ENCODE measurements around the gene PIAS1. TPM values are rescaled to one million over a fixed set of nuclear protein-coding genes. Genes with fewer than 3 reads are reported as not detected.

Gene PIAS1
- total RNA-seq, 1 experiment from 2014 or later: 32.9 TPM

DNA sequence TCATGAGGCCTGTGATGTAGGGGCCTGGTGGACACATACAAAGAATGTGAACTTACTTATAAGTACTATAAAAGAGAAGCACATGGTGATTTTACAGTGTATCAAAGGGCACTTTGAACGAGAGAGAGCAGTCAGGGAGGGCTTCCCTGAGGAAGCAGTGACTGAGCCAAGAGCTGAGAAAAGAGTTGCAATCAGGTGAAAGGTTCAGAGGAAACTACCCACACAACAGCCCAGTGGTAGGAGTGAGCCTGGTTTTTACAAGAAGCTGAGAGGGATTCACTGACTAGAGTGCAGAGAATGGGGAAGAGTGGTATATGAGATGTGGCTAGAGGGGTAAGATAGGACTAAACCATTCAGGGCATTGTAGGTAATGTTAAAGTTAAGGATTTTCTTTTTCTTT lies 93.9 kb downstream of the PIAS1 start:
- ChIA-PET POLR2A (interaction anchor here (0.7 kb wide), 1 partner anchor 401 kb away, joined by 3 read pairs; no protein-coding TSS in a partner anchor), CTCF (no interaction called here)
- Mint-ChIP-seq H3K27ac (ENCODE audit: low read depth, unreplicated experiment) (no peak overlapping the region), H3K9me3 (ENCODE audit: unreplicated experiment) (no peaks in the 10 kb centered on the region), H3K36me3 (ENCODE audit: insufficient read depth, unreplicated experiment) (peaks cover 33% of the 10 kb centered on the region), H3K4me1 (ENCODE audit: insufficient read depth, unreplicated experiment) (peaks cover 23% of the 10 kb centered on the region), H3K4me3 (ENCODE audit: unreplicated experiment) (no peak overlapping the region), H3K27me3 (ENCODE audit: insufficient read depth, unreplicated experiment) (no peaks in the 10 kb centered on the region)
- no peak for DNase-seq (ENCODE audit: unreplicated experiment)
- TF ChIP-seq, protein P1, sequence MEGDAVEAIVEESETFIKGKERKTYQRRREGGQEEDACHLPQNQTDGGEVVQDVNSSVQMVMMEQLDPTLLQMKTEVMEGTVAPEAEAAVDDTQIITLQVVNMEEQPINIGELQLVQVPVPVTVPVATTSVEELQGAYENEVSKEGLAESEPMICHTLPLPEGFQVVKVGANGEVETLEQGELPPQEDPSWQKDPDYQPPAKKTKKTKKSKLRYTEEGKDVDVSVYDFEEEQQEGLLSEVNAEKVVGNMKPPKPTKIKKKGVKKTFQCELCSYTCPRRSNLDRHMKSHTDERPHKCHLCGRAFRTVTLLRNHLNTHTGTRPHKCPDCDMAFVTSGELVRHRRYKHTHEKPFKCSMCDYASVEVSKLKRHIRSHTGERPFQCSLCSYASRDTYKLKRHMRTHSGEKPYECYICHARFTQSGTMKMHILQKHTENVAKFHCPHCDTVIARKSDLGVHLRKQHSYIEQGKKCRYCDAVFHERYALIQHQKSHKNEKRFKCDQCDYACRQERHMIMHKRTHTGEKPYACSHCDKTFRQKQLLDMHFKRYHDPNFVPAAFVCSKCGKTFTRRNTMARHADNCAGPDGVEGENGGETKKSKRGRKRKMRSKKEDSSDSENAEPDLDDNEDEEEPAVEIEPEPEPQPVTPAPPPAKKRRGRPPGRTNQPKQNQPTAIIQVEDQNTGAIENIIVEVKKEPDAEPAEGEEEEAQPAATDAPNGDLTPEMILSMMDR (IDR thresholded peaks at IDR 0.05; ENCODE audit: unreplicated experiment): no peak
- no TSS peak for BruUV-seq (replicated peaks)
- intact Hi-C loops (cut with micrococcal nuclease): no loop called here

DNA sequence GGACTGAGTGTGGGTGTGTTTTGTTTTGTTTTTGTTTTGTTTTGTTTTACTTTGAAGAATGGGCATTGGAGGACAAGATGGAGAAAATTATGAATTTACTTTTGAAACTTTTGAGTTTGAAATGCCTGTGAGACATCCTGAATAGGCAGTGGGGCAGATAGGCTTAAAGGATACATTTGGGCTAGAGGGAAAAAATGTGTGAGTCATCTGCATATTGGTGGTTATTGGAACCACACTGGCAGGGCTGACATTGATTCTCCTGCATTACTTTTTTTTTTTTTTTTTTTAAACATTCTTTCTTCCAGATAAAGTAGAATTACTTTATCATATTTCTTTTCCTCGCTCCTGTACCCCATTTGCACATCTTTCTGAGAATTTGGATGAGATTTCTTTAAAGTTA lies 94.9 kb downstream of the PIAS1 start:
- TF ChIP-seq, protein P1 (IDR thresholded peaks at IDR 0.05; ENCODE audit: unreplicated experiment): no peak
- ChIA-PET CTCF (interaction anchor here (1.3 to 7.6 kb wide), 2 partner anchors 9 to 287 kb away, joined by 5 to 90 read pairs; no protein-coding TSS in a partner anchor), POLR2A (interaction anchor here (0.9 kb wide), 1 partner anchor 218 kb away, joined by 3 read pairs; no protein-coding TSS in a partner anchor)
- peak; percentile 34 for DNase-seq (ENCODE audit: unreplicated experiment)
- Mint-ChIP-seq H3K27ac (ENCODE audit: low read depth, unreplicated experiment) (no peak overlapping the region), H3K36me3 (ENCODE audit: insufficient read depth, unreplicated experiment) (peaks cover 33% of the 10 kb centered on the region), H3K4me1 (ENCODE audit: insufficient read depth, unreplicated experiment) (peaks cover 23% of the 10 kb centered on the region), H3K27me3 (ENCODE audit: insufficient read depth, unreplicated experiment) (no peaks in the 10 kb centered on the region), H3K4me3 (ENCODE audit: unreplicated experiment) (no peak overlapping the region), H3K9me3 (ENCODE audit: unreplicated experiment) (no peaks in the 10 kb centered on the region)
- intact Hi-C loops (cut with micrococcal nuclease): no loop called here
- no TSS peak for BruUV-seq (replicated peaks)

DNA sequence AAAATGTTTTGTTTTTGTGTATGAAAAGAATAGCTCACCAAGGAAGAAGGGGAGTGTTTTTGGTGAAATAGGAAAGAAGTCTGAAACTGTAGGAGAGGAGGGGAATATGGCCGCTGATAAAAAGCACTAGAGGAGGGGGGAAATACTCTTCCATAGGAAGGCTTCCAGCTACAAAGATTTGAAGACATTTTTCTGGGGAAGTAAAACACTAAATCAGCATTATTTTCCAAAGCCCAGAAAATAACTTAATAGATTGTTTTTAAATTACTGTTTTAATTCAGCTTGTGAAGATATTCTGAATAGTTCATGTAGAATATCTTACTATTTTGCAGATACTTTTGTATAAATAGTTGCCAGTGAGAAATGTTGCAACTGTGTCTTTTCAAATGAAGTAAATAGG lies 96.1 kb downstream of the PIAS1 start:
- Mint-ChIP-seq H3K27me3 (ENCODE audit: insufficient read depth, unreplicated experiment) (no peaks in the 10 kb centered on the region), H3K9me3 (ENCODE audit: unreplicated experiment) (no peaks in the 10 kb centered on the region), H3K4me3 (ENCODE audit: unreplicated experiment) (no peak overlapping the region), H3K4me1 (ENCODE audit: insufficient read depth, unreplicated experiment) (peaks cover 31% of the 10 kb centered on the region), H3K27ac (ENCODE audit: low read depth, unreplicated experiment) (peak overlapping the region; percentile 44), H3K36me3 (ENCODE audit: insufficient read depth, unreplicated experiment) (peaks cover 26% of the 10 kb centered on the region)
- intact Hi-C loops (cut with micrococcal nuclease): no loop called here
- ChIA-PET POLR2A (interaction anchor here (0.7 to 1.9 kb wide), 4 partner anchors 19 to 411 kb away, joined by 3 to 8 read pairs (median 4); partner anchors contain the start of gene PIAS1), CTCF (interaction anchor here (7.6 kb wide), 1 partner anchor 288 kb away, joined by 90 read pairs; no protein-coding TSS in a partner anchor)
- DNase-seq (ENCODE audit: unreplicated experiment): no peak
- TF ChIP-seq, protein P1 (IDR thresholded peaks at IDR 0.05; ENCODE audit: unreplicated experiment): no peak
- BruUV-seq (replicated peaks): no TSS peak

DNA sequence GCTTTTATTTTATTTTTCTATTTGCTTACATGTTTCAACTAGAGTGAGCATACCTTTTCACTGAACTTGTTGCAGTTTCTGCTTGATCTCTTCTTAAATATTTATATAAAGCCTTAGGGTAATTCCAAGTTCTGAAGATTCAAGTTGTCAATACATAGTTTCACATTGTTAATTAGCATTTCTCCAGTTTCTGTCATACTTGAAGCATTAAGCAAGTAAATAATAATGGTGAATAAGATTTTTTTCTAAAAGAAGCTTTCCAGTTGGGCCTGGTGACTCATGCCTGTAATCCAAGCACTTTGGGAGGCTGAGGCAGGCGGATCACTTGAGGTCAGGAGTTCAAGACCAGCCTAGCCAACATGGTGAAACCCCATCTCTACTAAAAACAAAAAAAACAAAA lies 97.2 kb downstream of the PIAS1 start:
- Mint-ChIP-seq H3K27ac (ENCODE audit: low read depth, unreplicated experiment) (no peak overlapping the region), H3K4me3 (ENCODE audit: unreplicated experiment) (no peak overlapping the region), H3K4me1 (ENCODE audit: insufficient read depth, unreplicated experiment) (peaks cover 31% of the 10 kb centered on the region), H3K36me3 (ENCODE audit: insufficient read depth, unreplicated experiment) (peaks cover 17% of the 10 kb centered on the region), H3K27me3 (ENCODE audit: insufficient read depth, unreplicated experiment) (no peaks in the 10 kb centered on the region), H3K9me3 (ENCODE audit: unreplicated experiment) (no peaks in the 10 kb centered on the region)
- no TSS peak for BruUV-seq (replicated peaks)
- POLR2A ChIA-PET: interaction anchor here (0.8 to 1.9 kb wide), 2 partner anchors 29 to 97 kb away, joined by 4 to 8 read pairs; partner anchors contain the start of gene PIAS1
- intact Hi-C loops (cut with micrococcal nuclease): no loop called here
- DNase-seq (ENCODE audit: unreplicated experiment): peak; percentile 2
- CTCF ChIA-PET: interaction anchor here (0.6 to 7.6 kb wide), 2 partner anchors 28 to 289 kb away, joined by 3 to 90 read pairs; no protein-coding TSS in a partner anchor
- TF ChIP-seq, protein P1 (IDR thresholded peaks at IDR 0.05; ENCODE audit: unreplicated experiment): no peak
